Breast epithelium (tissue), 3 donors: Measurements from ENCODE around the gene CCDC74B.
"Not testable (repeated sequence)": the region's sequence is repeated elsewhere in the genome, so short reads cannot be mapped to it uniquely, and the experiment has no call there.

Experiments used
- CTCF ChIP-seq, 3 donors: fragments of 450-650 bp; IDR thresholded peaks; one replicate each; pipeline ENCODE4 v1.5.1; 2016 to 2017; ENCODE audit warnings: antibody characterized with exemption in 3 of 3, mild to moderate bottlenecking in 3 of 3, moderate library complexity in 3 of 3
- POLR2A ChIP-seq: fragments of 450-650 bp; IDR thresholded peaks from one replicate; pipeline ENCODE4 v1.6.1; 2016; ENCODE audit warnings: antibody characterized with exemption, mild to moderate bottlenecking, moderate library complexity
- POLR2AphosphoS5 ChIP-seq, 3 donors: sonication (generic); formaldehyde crosslinking; IDR thresholded peaks; one replicate each; pipeline ENCODE4 v1.6.1; 2017; ENCODE audit warnings: antibody characterized with exemption in 3 of 3

DNA sequence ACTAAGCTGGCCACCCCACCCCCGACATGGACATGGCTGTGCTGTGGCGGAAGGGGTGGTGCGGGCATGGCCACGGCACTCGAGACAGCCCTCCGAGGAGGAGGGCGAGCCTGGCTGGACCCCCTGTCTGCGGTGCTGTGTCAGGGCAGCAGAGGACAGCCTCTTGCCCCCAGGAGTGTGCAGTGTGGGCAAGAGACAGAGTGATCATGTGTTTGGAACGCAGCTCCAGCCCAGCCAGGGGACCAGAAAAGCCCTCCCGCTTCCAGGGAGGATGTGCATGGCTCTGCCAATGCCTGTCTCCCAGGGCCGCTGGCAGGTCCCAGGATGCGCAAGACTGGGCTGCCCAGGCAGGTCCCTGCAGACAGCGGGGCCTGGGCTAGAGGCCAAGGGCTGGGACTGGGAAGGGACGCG, 6.1 kb downstream of the CCDC74B start:
- TF ChIP-seq CTCF (IDR thresholded peaks at IDR 0.05); POLR2A; POLR2AphosphoS5 (IDR thresholded peaks at IDR 0.05): not testable (repeated sequence)
